HL-60 (cell line): Measurements from ENCODE around the gene TRIM47.

Source experiments
- DNase-seq, 2 experiments: peaks; one replicate each; pipeline ENCODE4 v3.0.0-alpha.2; 2010 to 2020; ENCODE audit warnings: low read depth in 1 of 2, low spot score in 1 of 2
- H3K27ac ChIP-seq: fragments of 250-450 bp; sonication (Bioruptor Pico); replicated peaks from 2 replicates; pipeline ENCODE4 v1.5.1; 2020; ENCODE audit warnings: mild to moderate bottlenecking, moderate library complexity
- H3K27me3 ChIP-seq: fragments of 250-450 bp; sonication (Bioruptor Pico); 2 replicates; pipeline ENCODE4 v1.5.1; 2021; ENCODE audit warnings: mild to moderate bottlenecking, moderate library complexity; ENCODE audit not compliant: insufficient read depth, poor library complexity, severe bottlenecking
- H3K4me3 ChIP-seq: replicated peaks from 2 replicates; pipeline ENCODE4 v1.5.1; 2011; ENCODE audit warnings: mild to moderate bottlenecking, control low read depth, low read length; ENCODE audit not compliant: insufficient read depth
- GABPA ChIP-seq: IDR thresholded peaks from 2 replicates; pipeline ENCODE4 v1.6.1; 2012; ENCODE audit warnings: low read depth
- POLR2AphosphoS5 ChIP-seq: IDR thresholded peaks from 2 replicates; pipeline ENCODE4 v1.6.1; 2012; ENCODE audit warnings: low read depth
- SPI1 ChIP-seq: IDR thresholded peaks from 2 replicates; pipeline ENCODE4 v1.6.1; 2012; ENCODE audit warnings: low read depth, mild to moderate bottlenecking, borderline replicate concordance
- TF ChIP-seq, protein P1 (sequence below): IDR thresholded peaks from one replicate; pipeline ENCODE4 v1.5.1; 2011; ENCODE audit warnings: low read length, control low read depth, inconsistent platforms; ENCODE audit not compliant: insufficient read depth
- TF ChIP-seq, protein P2 (sequence below): IDR thresholded peaks from 2 replicates; pipeline ENCODE4 v1.6.1; 2012; ENCODE audit warnings: low read depth; ENCODE audit not compliant: insufficient replicate concordance

TRIM47 gene

GRCh38 chr17:75881678-75882454 is 3.5 kb upstream of the TRIM47 start:
- Histone ChIP-seq H3K4me3 (no peak overlapping the region), H3K27ac (no peak overlapping the region), H3K27me3 (peaks cover 9% of the 10 kb centered on the region)
- TF ChIP-seq POLR2AphosphoS5 (no peak), SPI1 (no peak), GABPA (no peak)
- TF ChIP-seq, protein P1, sequence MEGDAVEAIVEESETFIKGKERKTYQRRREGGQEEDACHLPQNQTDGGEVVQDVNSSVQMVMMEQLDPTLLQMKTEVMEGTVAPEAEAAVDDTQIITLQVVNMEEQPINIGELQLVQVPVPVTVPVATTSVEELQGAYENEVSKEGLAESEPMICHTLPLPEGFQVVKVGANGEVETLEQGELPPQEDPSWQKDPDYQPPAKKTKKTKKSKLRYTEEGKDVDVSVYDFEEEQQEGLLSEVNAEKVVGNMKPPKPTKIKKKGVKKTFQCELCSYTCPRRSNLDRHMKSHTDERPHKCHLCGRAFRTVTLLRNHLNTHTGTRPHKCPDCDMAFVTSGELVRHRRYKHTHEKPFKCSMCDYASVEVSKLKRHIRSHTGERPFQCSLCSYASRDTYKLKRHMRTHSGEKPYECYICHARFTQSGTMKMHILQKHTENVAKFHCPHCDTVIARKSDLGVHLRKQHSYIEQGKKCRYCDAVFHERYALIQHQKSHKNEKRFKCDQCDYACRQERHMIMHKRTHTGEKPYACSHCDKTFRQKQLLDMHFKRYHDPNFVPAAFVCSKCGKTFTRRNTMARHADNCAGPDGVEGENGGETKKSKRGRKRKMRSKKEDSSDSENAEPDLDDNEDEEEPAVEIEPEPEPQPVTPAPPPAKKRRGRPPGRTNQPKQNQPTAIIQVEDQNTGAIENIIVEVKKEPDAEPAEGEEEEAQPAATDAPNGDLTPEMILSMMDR = no peak
- TF ChIP-seq, protein P2, sequence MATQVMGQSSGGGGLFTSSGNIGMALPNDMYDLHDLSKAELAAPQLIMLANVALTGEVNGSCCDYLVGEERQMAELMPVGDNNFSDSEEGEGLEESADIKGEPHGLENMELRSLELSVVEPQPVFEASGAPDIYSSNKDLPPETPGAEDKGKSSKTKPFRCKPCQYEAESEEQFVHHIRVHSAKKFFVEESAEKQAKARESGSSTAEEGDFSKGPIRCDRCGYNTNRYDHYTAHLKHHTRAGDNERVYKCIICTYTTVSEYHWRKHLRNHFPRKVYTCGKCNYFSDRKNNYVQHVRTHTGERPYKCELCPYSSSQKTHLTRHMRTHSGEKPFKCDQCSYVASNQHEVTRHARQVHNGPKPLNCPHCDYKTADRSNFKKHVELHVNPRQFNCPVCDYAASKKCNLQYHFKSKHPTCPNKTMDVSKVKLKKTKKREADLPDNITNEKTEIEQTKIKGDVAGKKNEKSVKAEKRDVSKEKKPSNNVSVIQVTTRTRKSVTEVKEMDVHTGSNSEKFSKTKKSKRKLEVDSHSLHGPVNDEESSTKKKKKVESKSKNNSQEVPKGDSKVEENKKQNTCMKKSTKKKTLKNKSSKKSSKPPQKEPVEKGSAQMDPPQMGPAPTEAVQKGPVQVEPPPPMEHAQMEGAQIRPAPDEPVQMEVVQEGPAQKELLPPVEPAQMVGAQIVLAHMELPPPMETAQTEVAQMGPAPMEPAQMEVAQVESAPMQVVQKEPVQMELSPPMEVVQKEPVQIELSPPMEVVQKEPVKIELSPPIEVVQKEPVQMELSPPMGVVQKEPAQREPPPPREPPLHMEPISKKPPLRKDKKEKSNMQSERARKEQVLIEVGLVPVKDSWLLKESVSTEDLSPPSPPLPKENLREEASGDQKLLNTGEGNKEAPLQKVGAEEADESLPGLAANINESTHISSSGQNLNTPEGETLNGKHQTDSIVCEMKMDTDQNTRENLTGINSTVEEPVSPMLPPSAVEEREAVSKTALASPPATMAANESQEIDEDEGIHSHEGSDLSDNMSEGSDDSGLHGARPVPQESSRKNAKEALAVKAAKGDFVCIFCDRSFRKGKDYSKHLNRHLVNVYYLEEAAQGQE = no peak
- DNase-seq = no peak

DNA sequence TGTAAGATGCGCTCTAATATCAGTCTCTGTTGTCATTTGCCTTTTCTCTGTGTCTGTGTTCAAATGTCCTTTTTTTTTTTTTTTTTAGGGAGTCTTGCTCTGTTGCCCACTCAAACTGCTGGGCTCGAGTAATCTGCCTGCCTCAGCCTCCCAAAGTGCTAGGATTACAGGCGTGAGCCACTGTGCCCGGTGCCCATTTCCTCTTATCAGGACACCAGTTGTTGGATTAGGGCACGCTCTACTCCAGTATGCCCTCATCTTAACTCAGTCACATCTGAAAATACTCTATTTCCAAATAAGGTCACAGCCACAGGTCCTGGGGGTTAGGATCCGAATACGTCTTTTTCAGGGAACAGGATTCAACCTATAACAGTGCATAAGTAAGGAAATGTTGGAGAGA is 1.9 kb upstream of the TRIM47 start:
- TF ChIP-seq, protein P2 = no peak
- TF ChIP-seq, protein P1 = no peak
- TF ChIP-seq GABPA = no peak
- TF ChIP-seq POLR2AphosphoS5 = no peak
- no peak for TF ChIP-seq SPI1

DNA sequence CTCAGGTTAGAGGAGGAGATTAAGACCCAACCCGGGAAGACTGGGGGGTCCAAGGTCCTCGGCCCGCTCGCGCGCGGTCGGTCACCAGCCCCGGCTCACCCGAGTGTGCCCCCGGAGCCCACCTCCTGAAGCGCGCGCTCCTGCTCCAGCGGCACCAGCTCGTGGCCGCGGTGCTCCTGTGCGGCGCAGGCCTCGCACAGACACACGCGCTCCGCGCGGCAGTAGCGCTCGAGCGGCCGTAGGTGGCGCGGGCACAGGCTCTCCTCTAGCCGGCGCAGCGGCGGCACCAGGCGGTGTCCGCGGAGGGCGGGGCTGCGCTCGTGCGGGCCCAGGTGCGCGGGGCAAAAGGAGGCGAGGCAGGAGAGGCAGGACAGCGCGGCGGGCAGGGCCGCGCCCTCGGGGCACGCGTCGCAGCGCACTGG is 618 bp downstream of the TRIM47 start:
- TF ChIP-seq SPI1 = no peak
- TF ChIP-seq GABPA = no peak
- TF ChIP-seq, protein P1 = peak; percentile 23
- TF ChIP-seq, protein P2 = no peak
- DNase-seq = peak in 1 of 2 experiments; percentile 66
- H3K27me3 ChIP-seq = peaks cover 9% of the 10 kb centered on the region
- H3K27ac ChIP-seq = no peak overlapping the region
- H3K4me3 ChIP-seq = no peak overlapping the region; the same call in 1 of the 2 replicates

More for the DNA sequence above, 1.9 kb upstream of the TRIM47 start:
- Histone ChIP-seq H3K27ac (no peak overlapping the region), H3K27me3 (peaks cover 9% of the 10 kb centered on the region), H3K4me3 (no peak overlapping the region)
- no peak for DNase-seq
